ENCODE results near the gene ZNF487.
"Not testable (repeated sequence)": the region's sequence is repeated elsewhere in the genome, so short reads cannot be mapped to it uniquely, and the experiment has no call there.

The ZNF487 gene

DNA sequence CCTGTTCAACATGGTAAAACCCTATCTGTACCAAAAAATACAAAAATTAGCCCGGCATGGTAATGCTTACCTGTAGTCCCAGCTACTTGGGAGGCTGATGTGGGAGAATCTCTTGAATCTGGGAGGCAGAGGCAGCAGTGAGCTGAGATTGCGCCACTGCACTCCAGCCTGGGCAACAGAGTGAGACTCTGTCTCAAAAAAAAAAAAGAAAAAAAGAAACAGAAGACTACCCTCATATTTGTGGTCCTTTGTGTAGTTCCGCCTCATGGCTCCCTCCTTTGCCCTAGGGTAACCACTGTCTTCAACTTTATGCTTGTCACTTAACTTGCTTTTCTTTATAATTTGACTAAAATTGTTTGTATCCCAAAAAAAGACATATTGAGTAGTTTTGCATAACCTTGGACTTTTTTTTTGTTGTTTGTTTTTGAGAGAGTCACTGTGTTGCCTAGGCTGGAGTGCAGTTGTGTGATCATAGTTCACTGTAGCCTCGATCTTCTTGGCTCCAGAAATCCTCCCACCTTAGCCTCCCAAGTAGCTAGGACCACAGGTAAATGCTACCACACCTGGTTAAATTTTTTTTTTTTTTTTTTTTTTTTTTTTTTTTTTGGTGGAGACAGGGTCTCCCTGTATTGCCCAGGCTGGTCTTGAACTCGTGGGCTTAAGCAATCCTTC is 3.7 kb downstream of the ZNF487 start:
- no peaks in the 10 kb centered on the region for H3K27me3 ChIP-seq (ENCODE audit: control insufficient read depth in 1 of 2, insufficient read depth in 2 of 2, low read length in 2 of 2)
- no peaks in the 10 kb centered on the region for H3K9me3 ChIP-seq (ENCODE audit: control insufficient read depth in 2 of 2, low read length in 2 of 2)
- H3K27ac ChIP-seq (ENCODE audit: low read length), result no peak overlapping the region
- no peak overlapping the region for H3K4me3 ChIP-seq (ENCODE audit: low read length in 2 of 2)
- peaks cover 3% of the 10 kb centered on the region for H3K4me1 ChIP-seq (ENCODE audit: control insufficient read depth, insufficient read depth, low read length)
- H3K9ac ChIP-seq (ENCODE audit: low read length in 2 of 2), result no peak overlapping the region
- no peaks in the 10 kb centered on the region for H3K36me3 ChIP-seq (ENCODE audit: control insufficient read depth in 2 of 2, insufficient read depth in 2 of 2, low read length in 2 of 2)

DNA sequence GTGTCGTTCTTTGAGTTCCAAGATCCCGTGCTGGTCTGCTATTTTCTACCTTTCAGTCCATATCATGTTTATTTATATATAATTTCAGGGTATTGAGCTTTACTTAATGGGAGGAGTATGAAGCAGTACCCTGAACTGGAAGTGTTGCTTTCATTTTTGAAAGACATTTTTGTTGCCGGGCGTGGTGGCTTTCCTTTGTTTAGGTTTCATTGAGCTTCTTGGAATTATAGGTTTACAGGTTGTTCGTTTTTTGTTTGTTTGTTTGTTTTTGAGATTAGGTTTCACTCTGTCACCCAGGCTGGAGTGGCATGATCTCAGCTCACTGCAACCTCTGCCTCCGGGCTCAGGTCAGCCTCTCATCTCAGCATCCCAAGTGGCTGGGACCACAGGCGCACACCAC is 7.4 kb downstream of the ZNF487 start:
- Histone ChIP-seq H3K9me3 (ENCODE audit: control insufficient read depth in 2 of 2, low read length in 2 of 2) (no peaks in the 10 kb centered on the region), H3K9ac (ENCODE audit: low read length in 2 of 2) (no peak overlapping the region), H3K4me3 (ENCODE audit: low read length in 2 of 2) (no peak overlapping the region), H3K36me3 (ENCODE audit: control insufficient read depth in 2 of 2, insufficient read depth in 2 of 2, low read length in 2 of 2) (no peaks in the 10 kb centered on the region), H3K27ac (ENCODE audit: low read length) (no peak overlapping the region), H3K4me1 (ENCODE audit: control insufficient read depth, insufficient read depth, low read length) (no peaks in the 10 kb centered on the region), H3K27me3 (ENCODE audit: control insufficient read depth in 1 of 2, insufficient read depth in 2 of 2, low read length in 2 of 2) (no peaks in the 10 kb centered on the region)

DNA sequence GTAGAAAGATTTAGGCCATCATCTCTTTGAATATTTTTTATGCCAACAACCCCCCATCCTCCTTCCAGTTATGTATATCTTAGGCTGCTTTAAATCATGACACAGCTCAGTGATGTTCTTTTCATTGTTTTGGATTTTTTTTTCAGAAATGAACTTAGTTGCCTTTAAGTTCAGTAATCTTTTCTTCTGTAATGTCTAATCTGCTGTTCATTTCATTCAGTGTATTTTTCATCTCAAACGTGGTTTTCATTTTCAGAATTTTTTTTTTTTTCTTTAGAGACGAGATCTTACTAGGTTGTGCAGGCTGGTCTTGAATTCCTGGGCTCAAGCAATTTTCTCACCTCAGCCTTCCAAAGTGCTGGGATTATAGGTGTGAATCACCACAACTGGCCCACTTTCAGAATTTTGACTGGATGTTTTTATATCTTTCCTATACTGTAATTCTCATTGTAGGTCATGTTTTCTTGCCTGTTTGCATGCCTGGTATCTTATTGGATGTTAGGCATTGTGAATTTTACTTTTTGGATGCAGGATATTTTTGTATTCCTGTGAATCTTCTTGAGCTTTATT is 8.1 kb downstream of the ZNF487 start:
- Histone ChIP-seq H3K4me1 (ENCODE audit: control insufficient read depth, insufficient read depth, low read length) (no peaks in the 10 kb centered on the region), H3K27ac (ENCODE audit: low read length) (no peak overlapping the region), H3K9me3 (ENCODE audit: control insufficient read depth in 2 of 2, low read length in 2 of 2) (no peaks in the 10 kb centered on the region), H3K4me3 (ENCODE audit: low read length in 2 of 2) (no peak overlapping the region), H3K9ac (ENCODE audit: low read length in 2 of 2) (no peak overlapping the region), H3K27me3 (ENCODE audit: control insufficient read depth in 1 of 2, insufficient read depth in 2 of 2, low read length in 2 of 2) (no peaks in the 10 kb centered on the region), H3K36me3 (ENCODE audit: control insufficient read depth in 2 of 2, insufficient read depth in 2 of 2, low read length in 2 of 2) (no peaks in the 10 kb centered on the region)

DNA sequence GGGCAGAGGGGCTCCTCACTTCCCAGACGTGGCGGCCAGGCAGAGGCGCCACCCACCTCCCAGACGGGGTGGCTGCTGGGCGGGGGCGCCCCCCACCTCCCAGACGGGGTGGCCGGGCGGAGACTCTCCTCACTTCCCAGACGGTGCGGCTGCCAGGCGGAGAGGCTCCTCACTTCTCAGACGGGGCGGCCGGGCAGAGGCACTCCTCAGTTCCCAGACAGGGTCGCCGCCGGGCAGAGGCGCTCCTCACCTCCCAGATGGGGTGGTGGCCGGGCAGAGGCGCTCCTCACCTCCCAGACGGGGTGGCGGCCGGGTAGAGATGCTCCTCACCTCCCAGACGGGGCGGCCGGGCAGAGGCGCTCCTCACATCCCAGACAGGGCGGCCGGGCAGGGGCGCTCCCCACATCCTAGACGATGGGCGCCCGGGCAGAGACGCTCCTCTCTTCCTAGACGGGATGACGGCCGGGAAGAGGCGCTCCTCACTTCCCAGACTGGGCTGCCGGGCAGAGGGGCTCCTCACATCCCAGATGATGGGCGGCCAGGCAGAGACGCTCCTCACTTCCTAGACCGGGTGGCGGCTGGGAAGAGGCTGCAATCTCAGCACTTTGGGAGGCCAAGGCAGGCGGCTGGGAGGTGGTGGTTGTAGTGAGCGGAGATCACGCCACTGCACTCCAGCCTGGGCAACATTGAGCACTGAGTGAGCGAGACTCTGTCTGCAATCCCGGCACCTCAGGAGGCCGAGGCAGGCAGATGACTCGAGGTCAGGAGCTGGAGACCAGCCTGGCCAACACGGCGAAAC is 9.5 kb downstream of the ZNF487 start:
- not testable (repeated sequence) for H3K4me3 ChIP-seq (ENCODE audit: low read length in 2 of 2)

DNA sequence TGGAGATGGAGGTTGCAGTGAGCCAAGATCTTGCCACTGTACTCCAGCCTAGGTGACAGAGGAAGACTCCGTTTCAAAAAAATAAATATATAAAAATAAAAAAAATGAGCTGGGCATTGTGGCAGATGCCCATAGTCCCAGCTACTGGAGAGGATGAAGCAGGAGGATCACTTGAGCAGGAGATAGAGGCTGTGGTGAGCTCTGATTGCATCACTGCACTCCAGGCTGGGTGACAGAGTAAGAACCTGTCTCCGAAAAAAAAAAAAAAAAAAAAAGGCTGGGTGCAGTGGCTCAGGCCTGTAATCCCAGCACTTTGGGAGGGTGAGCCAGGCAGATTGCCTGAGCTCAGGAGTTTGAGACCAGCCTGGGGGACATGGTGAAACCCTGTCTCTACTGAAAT is 11.8 kb downstream of the ZNF487 start:
- Histone ChIP-seq H3K4me1 (ENCODE audit: control insufficient read depth, insufficient read depth, low read length) (no peaks in the 10 kb centered on the region), H3K4me3 (ENCODE audit: low read length in 2 of 2) (no peak overlapping the region), H3K36me3 (ENCODE audit: control insufficient read depth in 2 of 2, insufficient read depth in 2 of 2, low read length in 2 of 2) (no peaks in the 10 kb centered on the region), H3K27ac (ENCODE audit: low read length) (no peak overlapping the region), H3K9ac (ENCODE audit: low read length in 2 of 2) (no peak overlapping the region), H3K27me3 (ENCODE audit: control insufficient read depth in 1 of 2, insufficient read depth in 2 of 2, low read length in 2 of 2) (no peaks in the 10 kb centered on the region), H3K9me3 (ENCODE audit: control insufficient read depth in 2 of 2, low read length in 2 of 2) (no peaks in the 10 kb centered on the region)

More for the DNA sequence above, 9.5 kb downstream of the ZNF487 start:
- H3K9me3 ChIP-seq (ENCODE audit: control insufficient read depth in 2 of 2, low read length in 2 of 2); H3K9ac ChIP-seq (ENCODE audit: low read length in 2 of 2); H3K36me3 ChIP-seq (ENCODE audit: control insufficient read depth in 2 of 2, insufficient read depth in 2 of 2, low read length in 2 of 2); H3K27me3 ChIP-seq (ENCODE audit: control insufficient read depth in 1 of 2, insufficient read depth in 2 of 2, low read length in 2 of 2); H3K4me1 ChIP-seq (ENCODE audit: control insufficient read depth, insufficient read depth, low read length); H3K27ac ChIP-seq (ENCODE audit: low read length): not testable (repeated sequence)

DNA sequence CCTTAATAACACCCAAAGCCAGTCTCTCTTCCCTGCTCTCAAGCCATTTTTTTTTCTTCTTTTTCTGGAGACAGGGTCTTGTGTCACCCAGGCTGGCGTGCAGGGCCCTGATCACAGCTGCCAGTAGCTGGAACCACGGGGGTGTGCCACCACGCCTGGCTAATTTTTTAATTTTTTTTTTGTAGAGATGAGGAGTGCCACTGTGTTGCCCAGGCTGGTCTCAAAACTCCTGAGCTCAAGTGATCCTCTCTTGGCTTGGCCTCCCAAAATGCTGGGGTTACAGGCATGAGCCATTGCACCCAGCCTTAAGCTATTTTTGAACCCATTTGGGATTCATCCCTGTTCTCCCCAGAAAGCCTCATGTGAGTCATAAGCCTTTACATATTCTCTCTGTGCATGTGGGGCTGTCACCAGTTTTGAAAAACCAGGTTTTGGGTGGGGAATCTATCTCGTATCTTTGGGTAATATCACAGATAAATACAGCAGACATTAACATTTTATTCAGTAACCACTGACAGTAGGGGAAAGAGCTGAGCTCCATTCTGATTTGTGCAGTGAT is 15.5 kb downstream of the ZNF487 start:
- Histone ChIP-seq H3K9ac (ENCODE audit: low read length in 2 of 2) (no peak overlapping the region), H3K4me3 (ENCODE audit: low read length in 2 of 2) (no peak overlapping the region), H3K36me3 (ENCODE audit: control insufficient read depth in 2 of 2, insufficient read depth in 2 of 2, low read length in 2 of 2) (no peaks in the 10 kb centered on the region), H3K4me1 (ENCODE audit: control insufficient read depth, insufficient read depth, low read length) (peaks cover 11% of the 10 kb centered on the region), H3K9me3 (ENCODE audit: control insufficient read depth in 2 of 2, low read length in 2 of 2) (no peaks in the 10 kb centered on the region), H3K27me3 (ENCODE audit: control insufficient read depth in 1 of 2, insufficient read depth in 2 of 2, low read length in 2 of 2) (no peaks in the 10 kb centered on the region), H3K27ac (ENCODE audit: low read length) (no peak overlapping the region)

DNA sequence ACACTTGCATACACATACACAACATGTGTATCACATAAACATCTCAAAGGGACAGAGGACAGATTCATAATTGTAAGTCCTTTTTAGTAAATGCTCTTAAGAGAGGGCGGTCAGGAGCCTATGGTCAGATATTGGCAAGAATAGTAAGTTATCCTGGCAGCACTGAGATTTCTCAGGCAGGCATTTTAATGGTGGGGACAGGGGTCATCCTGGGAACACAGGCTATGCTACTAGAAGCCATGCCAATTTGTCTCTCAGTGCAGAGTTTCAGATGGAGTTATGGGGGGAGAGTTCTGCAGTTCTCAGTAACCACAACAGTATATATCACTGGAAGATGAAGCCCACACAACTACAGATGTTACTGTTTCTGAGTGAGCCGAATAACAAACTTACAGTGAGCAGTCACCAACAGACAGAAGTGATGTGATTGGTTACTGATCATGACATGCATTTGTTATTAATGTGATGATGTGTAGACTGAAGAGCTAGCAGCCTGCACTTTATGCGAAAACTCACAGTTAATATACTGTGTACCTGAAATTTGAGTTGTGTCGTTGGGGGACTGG is 16.4 kb downstream of the ZNF487 start:
- Histone ChIP-seq H3K9me3 (ENCODE audit: control insufficient read depth in 2 of 2, low read length in 2 of 2) (no peaks in the 10 kb centered on the region), H3K27me3 (ENCODE audit: control insufficient read depth in 1 of 2, insufficient read depth in 2 of 2, low read length in 2 of 2) (no peaks in the 10 kb centered on the region), H3K4me1 (ENCODE audit: control insufficient read depth, insufficient read depth, low read length) (peaks cover 11% of the 10 kb centered on the region), H3K36me3 (ENCODE audit: control insufficient read depth in 2 of 2, insufficient read depth in 2 of 2, low read length in 2 of 2) (no peaks in the 10 kb centered on the region), H3K9ac (ENCODE audit: low read length in 2 of 2) (no peak overlapping the region), H3K4me3 (ENCODE audit: low read length in 2 of 2) (no peak overlapping the region), H3K27ac (ENCODE audit: low read length) (no peak overlapping the region)

DNA sequence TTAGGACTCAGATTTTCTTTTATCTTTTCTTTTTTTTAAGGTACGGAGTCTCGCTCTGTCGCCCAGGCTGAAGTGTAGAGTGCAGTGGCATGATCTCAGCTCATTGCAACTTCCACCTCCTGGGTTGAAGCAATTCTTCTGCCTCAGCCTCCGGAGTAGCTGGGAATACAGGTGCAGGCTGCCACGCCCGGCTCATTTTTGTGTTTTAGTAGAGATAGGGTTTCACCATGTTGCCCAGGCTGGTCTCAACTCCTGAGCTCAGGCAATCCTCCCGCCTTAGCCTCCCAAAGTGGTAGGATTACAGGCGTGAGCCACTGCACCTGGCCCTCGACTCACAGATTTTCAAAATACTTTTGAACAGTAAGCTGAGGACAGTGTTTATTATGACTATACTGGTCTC is 17.1 kb downstream of the ZNF487 start:
- not testable (repeated sequence) for H3K27me3 ChIP-seq (ENCODE audit: control insufficient read depth in 1 of 2, insufficient read depth in 2 of 2, low read length in 2 of 2); H3K9ac ChIP-seq (ENCODE audit: low read length in 2 of 2); H3K27ac ChIP-seq (ENCODE audit: low read length); H3K4me3 ChIP-seq (ENCODE audit: low read length in 2 of 2); H3K36me3 ChIP-seq (ENCODE audit: control insufficient read depth in 2 of 2, insufficient read depth in 2 of 2, low read length in 2 of 2); H3K9me3 ChIP-seq (ENCODE audit: control insufficient read depth in 2 of 2, low read length in 2 of 2)
- peaks cover 11% of the 10 kb centered on the region for H3K4me1 ChIP-seq (ENCODE audit: control insufficient read depth, insufficient read depth, low read length)

DNA sequence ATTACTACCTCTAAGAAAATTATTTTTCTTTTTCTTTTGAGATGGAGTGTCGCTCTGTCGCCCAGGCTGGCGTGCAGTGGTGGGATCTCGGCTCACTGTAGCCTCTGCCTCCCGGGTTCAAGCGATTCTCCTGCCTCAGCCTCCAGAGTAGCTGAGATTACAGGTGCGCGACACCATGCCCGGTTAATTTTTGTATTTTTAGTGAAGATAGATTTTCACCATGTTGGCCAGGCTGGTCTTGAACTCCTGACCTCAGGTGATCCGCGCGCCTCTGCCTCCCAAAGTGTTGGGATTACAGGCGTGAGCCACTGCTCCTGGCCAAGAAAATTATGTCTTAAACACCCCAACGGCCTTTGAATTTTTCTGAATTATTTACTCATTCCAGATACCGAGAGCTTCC is 19.6 kb downstream of the ZNF487 start:
- H3K9ac ChIP-seq (ENCODE audit: low read length in 2 of 2), result peak overlapping the region in 1 of 2 donors; percentile 72
- H3K36me3 ChIP-seq (ENCODE audit: control insufficient read depth in 2 of 2, insufficient read depth in 2 of 2, low read length in 2 of 2); H3K9me3 ChIP-seq (ENCODE audit: control insufficient read depth in 2 of 2, low read length in 2 of 2); H3K27me3 ChIP-seq (ENCODE audit: control insufficient read depth in 1 of 2, insufficient read depth in 2 of 2, low read length in 2 of 2): not testable (repeated sequence)
- H3K4me1 ChIP-seq (ENCODE audit: control insufficient read depth, insufficient read depth, low read length), result peaks cover 11% of the 10 kb centered on the region
- H3K4me3 ChIP-seq (ENCODE audit: low read length in 2 of 2), result peak overlapping the region; percentile 73 to 83
- peak overlapping the region; percentile 88 for H3K27ac ChIP-seq (ENCODE audit: low read length)

DNA sequence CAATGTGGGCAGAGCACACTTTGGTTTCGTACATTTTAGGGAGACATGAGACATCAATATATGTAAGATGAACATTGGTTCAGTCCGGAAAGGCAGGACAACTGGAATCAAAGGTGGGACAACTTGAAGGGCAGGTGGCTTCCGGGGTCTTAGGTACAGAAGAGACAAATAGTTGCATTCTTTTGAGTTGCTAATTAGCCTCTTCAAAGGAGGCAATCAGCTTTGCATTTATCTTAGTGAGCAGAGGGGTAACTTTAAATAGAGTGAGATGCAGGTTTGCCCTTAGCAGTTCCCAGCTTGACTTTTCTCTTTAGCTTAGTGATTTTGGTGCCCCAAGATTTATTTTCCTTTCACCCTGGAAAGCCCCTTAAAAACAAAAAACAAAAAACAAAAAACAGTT is 21.3 kb downstream of the ZNF487 start:
- Histone ChIP-seq H3K9ac (ENCODE audit: low read length in 2 of 2) (no peak overlapping the region), H3K4me1 (ENCODE audit: control insufficient read depth, insufficient read depth, low read length) (peaks cover 11% of the 10 kb centered on the region)

More for the DNA sequence above, 21.3 kb downstream of the ZNF487 start:
- H3K27ac ChIP-seq (ENCODE audit: low read length), result no peak overlapping the region
- no peaks in the 10 kb centered on the region for H3K36me3 ChIP-seq (ENCODE audit: control insufficient read depth in 2 of 2, insufficient read depth in 2 of 2, low read length in 2 of 2)
- H3K4me3 ChIP-seq (ENCODE audit: low read length in 2 of 2), result no peak overlapping the region
- no peaks in the 10 kb centered on the region for H3K9me3 ChIP-seq (ENCODE audit: control insufficient read depth in 2 of 2, low read length in 2 of 2)
- H3K27me3 ChIP-seq (ENCODE audit: control insufficient read depth in 1 of 2, insufficient read depth in 2 of 2, low read length in 2 of 2), result no peaks in the 10 kb centered on the region
